GM12878 (cell line): ENCODE data around the gene COL27A1. TPM values are rescaled to one million over a fixed set of nuclear protein-coding genes. Genes with fewer than 3 reads are reported as not detected.

ENCODE experiments used
- ATAC-seq: fragments of 200-7000 bp; cut with Tn5 transposase; 3 replicates; pipeline ENCODE4 v1.9.1; 2020; ENCODE audit warnings: mild to moderate bottlenecking, moderate library complexity
- BruUV-seq: library from RNA; stranded (reverse); fragments of 400-500 nt; replicated peaks from 2 replicates; lab custom pipeline; 2021; lab: Mats Ljungman, UMichigan
- CTCF ChIA-PET: fragments of 300-600 bp; sonication (Branson Sonifier 250); formaldehyde crosslinking; extraction: SDS; loops from one replicate; lab custom pipeline; 2021; ENCODE audit warnings: inconsistent platforms; lab: Yijun Ruan, JAX
- POLR2A ChIA-PET: fragments of 350-600 bp; formaldehyde crosslinking; extraction: SDS; loops from one replicate; lab custom pipeline; 2021; ENCODE audit warnings: inconsistent platforms; lab: Charles Lee
- RAD21 ChIA-PET: fragments of 300-600 bp; sonication (Branson Sonifier 250); formaldehyde crosslinking; loops from one replicate; lab custom pipeline; 2023; ENCODE audit warnings: antibody characterized with exemption; ENCODE audit not compliant: unreplicated experiment; lab: Charles Lee
- SMC1A ChIA-PET: fragments of 300-600 bp; sonication (Branson Sonifier 250); formaldehyde crosslinking; loops from one replicate; lab custom pipeline; 2023; ENCODE audit not compliant: unreplicated experiment, uncharacterized antibody; lab: Charles Lee
- DNase-seq: peaks from one replicate; pipeline ENCODE4 v3.0.0-alpha.2; 2011; ENCODE audit warnings: low read depth, low spot score
- FAIRE-seq: peaks from 3 replicates; lab custom pipeline; 2011; peaks lifted over from hg19 to GRCh38; lab: Jason Lieb, UNC
- H2AFZ ChIP-seq: 2 replicates; pipeline ENCODE4 v1.6.0; 2011; ENCODE audit warnings: low read depth, low read length, control low read depth; ENCODE audit not compliant: control insufficient read depth
- H3K27ac ChIP-seq: 2 replicates; pipeline ENCODE4 v1.5.1; 2011; ENCODE audit warnings: control low read depth; ENCODE audit not compliant: control insufficient read depth, insufficient read depth
- H3K27me3 ChIP-seq, 2 experiments: replicated peaks in 1 of 2; 2 replicates each; pipeline versions ENCODE4 v1.6.0 to v1.6.1; 2011; ENCODE audit warnings: low read length in 1 of 2; ENCODE audit not compliant: control insufficient read depth in 2 of 2, insufficient read depth in 2 of 2
- H3K36me3 ChIP-seq, 2 experiments: 2 replicates each; pipeline ENCODE4 v1.5.1; 2011; ENCODE audit warnings: low read length in 1 of 2; ENCODE audit not compliant: control insufficient read depth in 2 of 2, insufficient read depth in 2 of 2
- H3K4me1 ChIP-seq: 2 replicates; pipeline ENCODE4 v1.6.1; 2011; ENCODE audit warnings: mild to moderate bottlenecking, low read length, moderate library complexity, mixed read lengths; ENCODE audit not compliant: control insufficient read depth, insufficient read depth
- H3K4me2 ChIP-seq: 2 replicates; pipeline ENCODE4 v1.6.0; 2011; ENCODE audit warnings: control low read depth; ENCODE audit not compliant: control insufficient read depth, insufficient read depth
- H3K4me3 ChIP-seq: fragments of 200-600 bp; sonication (generic); 2 replicates; pipeline ENCODE4 v1.5.1; 2016
- H3K79me2 ChIP-seq: 2 replicates; pipeline ENCODE4 v1.6.0; 2011; ENCODE audit warnings: low read length; ENCODE audit not compliant: control insufficient read depth, insufficient read depth
- H3K9ac ChIP-seq: 2 replicates; pipeline ENCODE4 v1.8.0; 2011; ENCODE audit warnings: low read length, control low read depth, mixed read lengths; ENCODE audit not compliant: control insufficient read depth, insufficient read depth
- H3K9me3 ChIP-seq: replicated peaks from 3 replicates; pipeline ENCODE4 v1.5.1; 2011; ENCODE audit warnings: mild to moderate bottlenecking, low read length; ENCODE audit not compliant: control insufficient read depth, insufficient read depth
- H4K20me1 ChIP-seq: 2 replicates; pipeline ENCODE4 v1.6.0; 2011; ENCODE audit not compliant: control insufficient read depth, insufficient read depth
- CBX5 ChIP-seq: sonication (generic); IDR thresholded peaks from 2 replicates; pipeline ENCODE4 v1.6.1; 2016; ENCODE audit warnings: low read depth, moderate library complexity, mild to moderate bottlenecking, inconsistent platforms
- CEBPZ ChIP-seq: fragments of 150-350 bp; IDR thresholded peaks from 2 replicates; pipeline ENCODE4 v1.6.1; 2016; ENCODE audit warnings: low read depth, low read length
- CHD4 ChIP-seq: fragments of 200-600 bp; sonication (generic); IDR thresholded peaks from 2 replicates; pipeline ENCODE4 v1.6.1; 2016; ENCODE audit warnings: mild to moderate bottlenecking
- SMC3 ChIP-seq: IDR thresholded peaks from 2 replicates; pipeline ENCODE4 v1.6.1; 2011; ENCODE audit warnings: low read length, improper control_type of control experiment, borderline replicate concordance
- ZNF24 ChIP-seq: fragments of 450-650 bp; IDR thresholded peaks from 2 replicates; pipeline ENCODE4 v1.6.1; 2017; ENCODE audit warnings: antibody characterized with exemption, mild to moderate bottlenecking
- ZSCAN29 ChIP-seq: fragments of 450-650 bp; IDR thresholded peaks from 2 replicates; pipeline ENCODE4 v1.6.1; 2017; ENCODE audit warnings: mild to moderate bottlenecking, moderate library complexity
- WGBS: methylation state at CpG from one replicate; pipeline ENCODE4 v1.1.6; 2016; ENCODE audit warnings: low lambda C conversion rate; ENCODE audit not compliant: insufficient replicate concordance, insufficient coverage; ENCODE audit errors: missing lambda C conversion rate; 5-methylcytosine and 5-hydroxymethylcytosine counted together
- in situ Hi-C: fragments of 300-500 bp; cut with MboI; formaldehyde crosslinking; loops from 9 replicates; pipeline ENCODE4 v1.14.3; 2018; ENCODE audit warnings: mixed read lengths
- intact Hi-C: fragments of 100-400 bp; cut with micrococcal nuclease; formaldehyde crosslinking; loops from one replicate; pipeline ENCODE4 v1.14.2; 2022; ENCODE audit not compliant: unreplicated experiment
- polyA plus RNA-seq, 11 experiments: library from polyadenylated mRNA; depleted of rRNA in 4 of 11; unstranded in 6 of 11; stranded (reverse) in 5 of 11; fragments of >200 nt; fragmentation: Nextera tagmentation in 4 of 11; fragmentation: Illumina TruSeq in 1 of 11; extraction: Ambion mirVana in 4 of 11; extraction: Trizol in 1 of 11; gene quantifications; 1 replicate in 1 of 11; 2 replicates in 10 of 11; pipeline versions ENCODE4 v1.2.1 to v1.2.3, GENCODE V29; 2011 to 2016; ENCODE audit warnings: inconsistent platforms in 2 of 11, missing spikeins in 2 of 11, low read depth in 1 of 11
- total RNA-seq, 4 experiments: library from RNA; depleted of rRNA in 3 of 4; stranded (reverse); fragments of >200 nt in 3 of 4; fragmentation: Illumina TruSeq in 1 of 4; extraction: Trizol in 1 of 4; gene quantifications; 2 replicates each; pipeline versions ENCODE4 v1.2.1 to v1.2.3, GENCODE V29; 2013 to 2021

The COL27A1 gene
- total and polyA plus RNA-seq, 10 of the 15 experiments (the other 5 are each of a cell fraction or from before 2014, with no cell fraction given) = 0.10 TPM; not detected in 9

- H3K9me3 ChIP-seq = no peaks in the 10 kb centered on the region
- DNase-seq = no peak
- H3K27ac ChIP-seq = no peak overlapping the region
- RAD21 ChIA-PET = no interaction called here
- TF ChIP-seq CBX5 (no peak), CEBPZ (no peak), ZSCAN29 (no peak), SMC3 (no peak), CHD4 (no peak), ZNF24 (no peak)
- TF ChIP-seq, all 136 proteins: peak for 0
- no TSS peak for BruUV-seq
- H3K4me1 ChIP-seq = no peaks in the 10 kb centered on the region
- SMC1A ChIA-PET = no interaction called here
- H3K36me3 ChIP-seq = no peaks in the 10 kb centered on the region
- CTCF ChIA-PET = interaction anchor here (1.3 kb wide), 1 partner anchor 138 kb away, joined by 3 read pairs; no protein-coding TSS in a partner anchor
- no peaks in the 10 kb centered on the region for H3K79me2 ChIP-seq
- FAIRE-seq (no peak), ATAC-seq (no peak)
- intact Hi-C loops = no loop called here
- no peak overlapping the region for H3K9ac ChIP-seq
- 19% methylated on average over 5 of the region's 5 CpGs for WGBS
- in situ Hi-C loops = loop anchor here (10.0 kb wide), 1 partner anchor 133 kb away; no protein-coding TSS in a partner anchor
- H3K27me3 ChIP-seq = peaks cover 10 to 11% of the 10 kb centered on the region in 2 experiments; a peak in 3 of 4 replicates
- H2AFZ ChIP-seq = no peak overlapping the region
- H3K4me2 ChIP-seq = no peak overlapping the region
- H4K20me1 ChIP-seq = no peaks in the 10 kb centered on the region
- H3K4me3 ChIP-seq = no peak overlapping the region
- POLR2A ChIA-PET = no interaction called here
Measured at GRCh38 chr9:114151426-114151956, 3.8 kb upstream of the COL27A1 start.
